Liver (tissue), 3 donors: ENCODE data around the gene RDH12.

Source experiments
- CTCF ChIP-seq: fragments of 150-350 bp; IDR thresholded peaks from 2 replicates; pipeline ENCODE4 v1.5.1; 2017; ENCODE audit warnings: improper control_type of control experiment, low read depth, low read length; ENCODE audit not compliant: missing input control
- EGR1 ChIP-seq, 2 donors: IDR thresholded peaks; 2 replicates each; pipeline ENCODE4 v1.6.1; 2016 to 2018; ENCODE audit warnings: antibody characterized with exemption in 2 of 2, low read depth in 2 of 2
- FOXA1 ChIP-seq: IDR thresholded peaks from 2 replicates; pipeline ENCODE4 v1.6.1; 2016; ENCODE audit warnings: antibody characterized with exemption
- JUND ChIP-seq, 2 donors: IDR thresholded peaks; 2 replicates each; pipeline ENCODE4 v1.6.1; 2016; ENCODE audit warnings: antibody characterized with exemption in 2 of 2
- MAX ChIP-seq: IDR thresholded peaks from 2 replicates; pipeline ENCODE4 v1.6.1; 2016; ENCODE audit warnings: antibody characterized with exemption
- RAD21 ChIP-seq, 2 donors: IDR thresholded peaks; 2 replicates each; pipeline ENCODE4 v1.6.1; 2016; ENCODE audit warnings: antibody characterized with exemption in 2 of 2, mild to moderate bottlenecking in 2 of 2
- REST ChIP-seq: IDR thresholded peaks from 2 replicates; pipeline ENCODE4 v1.6.1; 2016; ENCODE audit warnings: antibody characterized with exemption, mild to moderate bottlenecking
- RXRA ChIP-seq, 2 donors: IDR thresholded peaks; 2 replicates each; pipeline ENCODE4 v1.6.1; 2017 to 2018; ENCODE audit warnings: antibody characterized with exemption in 2 of 2, mild to moderate bottlenecking in 1 of 2
- SP1 ChIP-seq: IDR thresholded peaks from 2 replicates; pipeline ENCODE4 v1.6.1; 2018; ENCODE audit warnings: antibody characterized with exemption, mild to moderate bottlenecking
- TAF1 ChIP-seq: conservative IDR thresholded peaks from 2 replicates; pipeline ENCODE4 v1.6.1; 2016; ENCODE audit warnings: antibody characterized with exemption, mild to moderate bottlenecking
- YY1 ChIP-seq: IDR thresholded peaks from 2 replicates; pipeline ENCODE4 v1.6.1; 2016; ENCODE audit warnings: antibody characterized with exemption, mild to moderate bottlenecking
- donor health status: healthy.
- donor health status: healthy.

- TF ChIP-seq MAX (no peak), RXRA (IDR thresholded peaks at IDR 0.05) (no peak), JUND (IDR thresholded peaks at IDR 0.05) (no peak), FOXA1 (no peak), EGR1 (IDR thresholded peaks at IDR 0.05; ENCODE audit: low read depth in 2 of 2) (no peak), CTCF (no peak), YY1 (no peak), REST (no peak), RAD21 (IDR thresholded peaks at IDR 0.05) (no peak), SP1 (no peak), TAF1 (no peak)
Observed at GRCh38 chr14:67703997-67704396, 2.3 kb downstream of the RDH12 start.
